NCI-H1930 (cell line): ENCODE data around the gene MAP3K19.

ENCODE experiments used
- DNase-seq, 2 experiments: peaks; one replicate each; lab custom pipeline; 2025; lab: John Stamatoyannopoulos, UW

MAP3K19 gene

GRCh38 chr2:134932864-134933526 is 114.3 kb downstream of the MAP3K19 start:
- DNase-seq = no peak

GRCh38 chr2:134927195-134927594 is 120.1 kb downstream of the MAP3K19 start:
- no peak for DNase-seq

DNA sequence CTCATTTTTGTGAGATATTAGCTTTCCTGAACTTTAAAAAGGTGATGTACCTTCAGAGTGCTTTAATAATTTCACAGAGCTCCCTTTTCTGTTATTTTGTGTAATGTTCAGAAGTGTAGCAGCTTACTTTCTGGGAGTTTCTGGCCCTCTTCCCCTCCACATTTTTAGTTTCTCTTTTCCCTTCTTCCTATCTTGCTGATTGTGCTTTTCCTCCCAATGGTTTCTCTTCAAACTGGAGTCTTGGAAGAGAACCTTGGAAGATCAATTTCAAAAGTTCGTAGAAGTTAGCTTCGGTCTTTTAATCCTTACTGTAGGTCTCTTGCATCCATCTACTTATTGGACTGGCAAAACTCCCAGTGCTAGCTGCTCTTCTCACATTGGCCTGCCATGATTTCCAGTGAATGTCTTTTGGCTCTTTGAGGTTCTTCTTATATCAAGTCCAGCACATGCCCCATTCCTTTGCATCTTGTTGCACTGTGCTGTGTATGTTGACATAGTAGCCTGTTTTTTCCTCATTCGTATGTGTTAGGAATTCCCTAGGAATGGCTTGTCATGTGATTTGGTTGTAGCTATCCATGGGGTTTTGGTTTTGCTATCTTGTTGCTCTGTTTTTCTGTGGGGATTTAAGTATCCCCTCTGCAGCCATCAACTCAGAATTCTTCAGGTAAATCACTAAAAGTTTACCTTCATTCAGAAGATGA is 120.9 kb downstream of the MAP3K19 start:
- DNase-seq = no peak

DNA sequence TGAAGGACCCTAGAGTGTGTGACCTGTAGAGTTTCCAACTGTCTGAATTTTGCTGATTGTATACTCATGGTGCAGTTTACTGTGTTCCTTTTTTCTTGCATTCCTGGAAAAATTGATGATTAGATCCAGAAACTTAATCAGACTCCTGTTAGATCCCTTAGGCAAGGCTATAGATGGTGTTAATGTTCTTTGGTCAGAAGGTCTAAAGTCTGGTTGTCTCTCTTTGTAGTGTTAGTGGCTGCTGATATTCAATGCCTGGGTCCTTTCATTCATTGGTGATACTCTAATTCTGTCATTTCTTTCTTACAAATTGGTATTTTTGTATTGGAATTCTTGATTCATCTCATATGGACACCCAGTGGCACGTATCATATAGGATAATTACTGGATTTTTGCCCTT is 122.3 kb downstream of the MAP3K19 start:
- DNase-seq = no peak

DNA sequence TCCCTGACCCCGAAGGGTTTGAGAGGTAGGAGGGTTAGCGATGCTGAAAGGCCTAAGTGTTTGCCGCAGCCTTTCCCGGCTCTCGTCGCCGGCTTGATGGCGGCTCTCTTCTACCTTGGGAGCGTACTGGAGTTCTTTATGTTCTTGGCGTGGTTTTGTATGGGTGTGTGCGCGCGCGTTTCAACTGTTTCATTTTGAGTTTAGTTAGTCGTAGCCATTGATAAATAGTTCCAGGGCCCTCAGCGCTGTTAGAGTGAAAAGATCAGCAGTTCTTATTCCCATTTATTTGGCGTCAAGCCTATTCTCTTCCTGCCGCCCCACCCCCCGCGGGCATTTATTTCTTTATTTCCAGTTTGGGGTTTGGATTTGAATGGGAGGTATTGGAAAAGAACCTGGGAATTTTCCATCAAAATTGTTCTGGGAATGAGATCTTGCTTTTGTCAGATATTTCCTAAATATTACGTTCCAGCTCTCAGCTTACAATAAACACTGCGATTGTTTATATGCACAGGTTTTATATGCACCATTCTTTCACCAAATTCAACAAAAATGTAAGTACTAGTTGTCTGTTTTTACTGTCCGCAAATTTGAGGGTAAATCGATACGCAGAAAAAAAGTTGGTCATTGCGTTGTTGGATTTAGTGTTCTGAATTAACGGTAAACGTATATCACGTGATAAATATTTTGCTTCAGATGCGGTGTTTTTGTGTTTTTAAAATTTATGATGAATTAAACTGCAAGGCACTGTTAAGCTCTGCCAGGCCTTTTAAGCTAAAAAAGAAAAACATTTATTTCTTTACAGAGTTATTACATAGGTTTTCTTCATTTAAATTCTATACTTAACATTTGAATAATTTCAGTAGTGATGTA is 127.7 kb downstream of the MAP3K19 start:
- DNase-seq = no peak

DNA sequence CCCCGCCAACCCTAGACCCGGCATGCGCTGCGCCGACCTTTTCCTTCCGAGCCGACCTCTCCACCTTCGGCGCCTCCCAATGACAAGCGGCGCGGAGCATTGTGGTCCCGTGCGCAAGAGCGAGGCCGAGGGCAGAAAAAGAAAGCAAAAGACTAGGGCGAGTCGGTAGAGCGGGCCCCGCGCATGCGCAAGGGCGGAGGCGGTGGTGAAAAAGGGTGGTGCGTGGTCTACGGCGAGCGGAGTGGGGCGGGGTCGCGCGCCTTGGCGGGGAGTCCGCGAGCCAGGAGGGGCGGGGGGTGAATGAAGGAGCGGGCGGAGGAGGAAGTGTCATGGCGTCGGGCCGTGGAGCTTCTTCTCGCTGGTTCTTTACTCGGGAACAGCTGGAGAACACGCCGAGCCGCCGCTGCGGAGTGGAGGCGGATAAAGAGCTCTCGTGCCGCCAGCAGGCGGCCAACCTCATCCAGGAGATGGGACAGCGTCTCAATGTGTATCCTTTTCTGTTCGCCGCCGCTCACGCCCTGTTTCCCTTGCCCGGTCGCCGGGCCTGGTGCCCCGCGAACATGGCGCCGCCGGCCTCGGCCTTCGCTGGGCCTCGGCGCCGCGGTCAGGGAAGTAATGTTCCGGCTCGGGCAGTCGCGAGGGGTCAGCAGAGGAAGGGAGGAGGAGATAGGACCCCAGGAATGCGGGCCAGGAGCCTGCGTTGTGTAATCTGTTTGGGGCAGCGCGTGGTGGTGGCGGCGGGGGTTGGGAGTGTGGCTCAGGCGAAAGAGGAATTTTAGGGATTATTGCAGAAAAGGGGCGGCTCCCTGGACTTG is 128.5 kb downstream of the MAP3K19 start, which contains the start of gene CCNT2:
CCNT2 (plus strand) TSS at position 297 of the 815 bp plus-strand sequence; CDS start at position 330, 33 bp downstream.
- DNase-seq = peak; percentile 98

GRCh38 chr2:134917888-134918525 is 129.2 kb downstream of the MAP3K19 start:
- peak; percentile 86 to 89 for DNase-seq

DNA sequence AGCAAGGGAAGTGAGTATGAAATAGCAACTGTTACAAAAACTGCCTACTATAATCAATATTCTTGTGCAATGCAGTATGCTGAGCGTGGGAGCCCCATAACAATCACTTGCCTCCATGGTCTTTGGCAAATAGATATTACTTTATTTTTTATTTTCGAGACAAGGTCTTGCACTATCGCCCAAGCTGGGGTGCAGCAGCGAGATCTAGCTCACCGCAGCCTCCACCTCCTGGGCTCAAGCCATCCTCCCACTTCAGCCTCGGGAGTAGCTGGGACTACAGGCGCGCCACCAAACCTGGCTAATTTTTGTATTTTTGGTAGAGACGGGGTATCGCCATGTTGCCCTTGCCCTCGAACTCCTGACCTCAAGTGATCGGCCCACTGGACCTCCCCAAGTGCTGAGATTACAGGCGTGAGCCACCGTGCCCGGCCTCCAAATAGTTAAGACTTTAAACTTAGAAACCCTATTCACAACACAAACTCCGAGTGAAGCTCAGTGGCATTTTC is 129.8 kb downstream of the MAP3K19 start:
- peak in 1 of 2 experiments; percentile 10 for DNase-seq
